NCI-H1105 (cell line): ENCODE measurements around the gene UBL4B.
"Not testable (repeated sequence)": the region's sequence is repeated elsewhere in the genome, so short reads cannot be mapped to it uniquely, and the experiment has no call there.

Experiments used
- DNase-seq: peaks from one replicate; lab custom pipeline; 2025; lab: John Stamatoyannopoulos, UW

Gene UBL4B, protein sequence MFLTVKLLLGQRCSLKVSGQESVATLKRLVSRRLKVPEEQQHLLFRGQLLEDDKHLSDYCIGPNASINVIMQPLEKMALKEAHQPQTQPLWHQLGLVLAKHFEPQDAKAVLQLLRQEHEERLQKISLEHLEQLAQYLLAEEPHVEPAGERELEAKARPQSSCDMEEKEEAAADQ

DNA sequence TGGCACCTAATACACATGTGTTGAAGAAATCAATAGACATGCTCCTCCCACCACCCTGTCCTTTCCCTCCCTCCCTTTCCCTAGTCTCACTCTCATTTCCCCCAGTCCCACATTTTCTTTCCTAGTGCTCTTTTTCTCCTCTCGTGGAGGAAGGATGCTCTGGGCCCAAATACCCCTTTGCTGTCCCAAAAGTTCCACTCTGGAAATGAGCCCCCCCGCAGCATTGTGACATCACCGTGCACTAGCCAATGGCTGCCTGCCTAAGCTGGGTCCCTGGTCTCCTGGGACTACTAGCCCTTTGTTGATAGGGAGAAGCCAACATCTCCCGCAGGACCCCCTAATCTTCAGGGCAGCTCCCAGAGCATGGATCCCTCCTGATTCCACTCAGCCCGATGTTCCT lies at the start of gene UBL4B:
Gene UBL4B, plus strand, starts transcription at position 301 of the 400 bp plus-strand sequence. Its CDS starts 92 bp downstream, at position 393.
- DNase-seq = no peak

DNA sequence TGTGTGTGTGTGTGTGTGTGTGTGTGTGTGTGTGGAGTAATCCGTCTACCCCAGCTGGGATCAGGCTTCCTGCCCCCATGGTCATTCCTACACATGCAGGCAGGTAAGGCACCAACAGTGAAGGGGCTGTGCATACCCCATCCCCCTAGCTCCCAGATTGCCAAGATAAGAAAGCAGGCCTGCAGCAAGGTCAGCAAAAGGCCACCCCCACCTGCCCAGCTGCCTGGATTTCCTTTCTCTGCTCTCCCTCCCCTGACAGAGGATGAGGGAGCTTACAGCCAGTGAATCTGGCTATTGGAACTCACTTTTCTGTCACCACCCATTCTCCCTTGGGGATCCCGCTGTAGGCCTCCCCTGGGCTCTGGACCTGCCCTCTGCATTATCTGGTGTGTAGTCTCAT lies 49.6 kb upstream of the UBL4B start:
- DNase-seq = no peak

- no peak for DNase-seq
Observed at GRCh38 chr1:110063781-110064180, 48.5 kb upstream of the UBL4B start.

- DNase-seq = no peak
Observed at GRCh38 chr1:110064576-110065337, 47.5 kb upstream of the UBL4B start.

DNA sequence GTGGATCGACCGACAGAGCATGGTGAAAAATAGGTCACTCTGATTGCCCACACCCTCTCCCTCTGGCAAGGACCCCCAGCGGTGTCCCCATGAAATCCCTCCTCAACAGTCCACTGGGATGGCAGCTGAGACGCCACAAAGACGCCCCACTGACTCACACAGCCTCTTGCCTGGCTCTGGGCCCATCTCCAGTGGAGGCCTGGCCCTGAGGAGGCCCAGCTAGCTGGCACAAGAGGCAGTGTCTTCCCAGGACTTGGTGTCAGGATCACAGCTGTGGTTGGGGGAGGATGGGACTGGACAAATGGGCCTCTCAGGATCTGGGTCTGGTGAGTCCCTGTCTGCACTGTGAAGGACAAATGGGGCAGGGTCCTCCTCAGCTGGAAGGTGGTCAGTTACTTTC lies 46.4 kb upstream of the UBL4B start:
- DNase-seq = no peak

DNA sequence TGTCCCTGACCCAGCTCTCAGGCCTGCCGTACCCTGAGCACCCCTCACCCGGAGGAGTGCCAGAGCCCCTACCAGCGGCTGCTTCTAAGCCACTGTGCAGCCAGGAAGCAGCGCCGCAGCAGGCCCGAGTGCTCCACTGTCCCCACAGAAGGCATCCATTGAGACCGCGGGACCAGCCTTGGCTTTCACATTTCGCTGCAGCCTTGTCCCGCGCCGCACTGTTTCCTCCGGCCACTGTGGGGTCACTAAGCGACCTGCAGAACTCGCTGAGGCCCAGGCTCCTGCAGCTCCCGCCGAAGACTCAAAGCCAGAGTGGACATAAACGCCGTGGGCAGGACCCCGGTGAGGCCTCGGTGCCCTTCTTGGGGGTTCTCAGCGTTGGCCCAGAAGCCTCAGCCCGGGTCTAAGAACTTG lies 44.8 kb upstream of the UBL4B start:
- DNase-seq = no peak

- no peak for DNase-seq
Observed at GRCh38 chr1:110067893-110068645, 44.2 kb upstream of the UBL4B start.

- no peak for DNase-seq
Observed at GRCh38 chr1:110068646-110069403, 43.4 kb upstream of the UBL4B start.

DNA sequence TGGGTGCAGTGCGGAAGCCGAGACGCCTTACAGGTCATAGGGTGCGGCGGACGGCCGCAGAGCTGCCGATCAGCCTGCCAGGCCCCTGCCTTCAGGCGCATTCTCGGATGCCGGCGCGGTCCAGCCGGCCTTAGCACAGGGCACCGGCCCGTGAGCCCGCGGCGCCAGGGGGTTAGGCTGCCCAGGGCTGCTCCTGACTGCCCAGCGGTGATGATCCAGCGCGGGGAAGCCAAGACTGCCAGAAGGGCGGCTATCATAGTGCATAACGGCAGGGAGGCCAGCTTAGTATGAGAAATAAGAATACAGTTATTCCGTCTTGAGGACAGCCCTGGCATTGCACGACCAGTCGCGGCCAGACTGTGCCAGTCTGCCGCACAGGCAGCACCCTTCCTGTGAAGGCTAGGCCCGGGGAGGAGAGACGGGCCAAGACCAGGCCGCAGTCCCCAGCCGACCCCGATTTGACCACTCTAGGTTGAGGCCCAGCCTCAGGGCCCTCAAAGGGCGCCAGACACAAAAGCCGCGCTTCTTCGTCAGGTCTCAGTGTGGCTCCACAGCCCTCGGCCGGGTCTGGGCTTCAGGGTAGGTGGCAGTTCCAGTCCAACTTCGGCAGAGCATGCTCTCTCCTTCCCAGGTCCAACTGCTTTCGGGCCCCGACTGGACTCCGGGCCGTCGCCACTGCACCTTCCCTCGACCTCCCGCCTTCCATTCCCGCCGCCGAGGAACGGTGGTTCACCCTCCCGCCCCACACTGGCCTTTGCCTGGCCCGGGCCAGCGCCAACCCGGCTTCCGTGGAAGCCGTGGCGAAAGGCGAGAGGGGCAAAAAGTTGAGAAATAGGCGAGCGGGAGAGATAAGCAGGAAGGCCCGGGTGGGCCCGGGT lies 42.6 kb upstream of the UBL4B start:
- no peak for DNase-seq

- no peak for DNase-seq
Observed at GRCh38 chr1:110070282-110070669, 42.0 kb upstream of the UBL4B start.

- DNase-seq = no peak
Observed at GRCh38 chr1:110070671-110071242, 41.5 kb upstream of the UBL4B start, which contains the start of gene ALX3. Gene ALX3 (minus strand): TSS chr1:110070672. CDS start chr1:110070612, 60 bp downstream.

- no peak for DNase-seq
Observed at GRCh38 chr1:110074166-110074565, 38.1 kb upstream of the UBL4B start.

DNA sequence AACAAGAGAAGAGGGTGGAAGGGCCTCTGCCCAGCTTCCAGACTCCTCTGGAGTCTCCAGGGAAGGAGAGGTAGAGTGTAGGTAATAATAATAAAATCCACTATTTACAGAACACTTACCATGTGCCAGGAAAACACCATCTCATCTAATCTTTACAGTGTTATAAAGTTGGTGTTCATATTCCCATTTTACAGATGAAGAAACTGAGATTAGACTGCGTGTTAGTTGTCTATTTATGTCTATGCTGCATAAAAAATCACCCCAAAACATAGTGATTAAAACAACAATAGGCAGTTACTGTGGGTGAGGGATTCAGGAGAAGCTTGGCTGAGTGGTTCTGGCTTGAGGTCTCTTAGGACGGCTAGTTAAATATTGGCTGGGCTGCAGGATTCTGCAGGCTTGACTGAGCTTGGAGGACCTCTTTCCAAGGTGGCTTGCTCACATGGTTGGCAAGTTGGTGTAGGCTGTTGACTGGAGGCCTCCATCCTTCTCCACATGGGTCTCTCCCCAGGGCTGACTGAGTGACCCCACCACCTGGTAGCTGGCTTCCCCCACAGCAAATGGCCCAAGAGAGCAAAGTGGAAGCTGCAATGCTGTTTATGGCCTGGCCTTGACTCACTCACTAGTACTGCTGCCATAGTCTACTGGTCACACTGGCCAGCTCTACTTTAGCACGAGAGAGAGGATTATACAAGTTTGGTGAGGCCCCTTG lies 35.3 kb upstream of the UBL4B start:
- no peak for DNase-seq

GRCh38 chr1:110079995-110080394 lies 32.2 kb upstream of the UBL4B start:
- not testable (repeated sequence) for DNase-seq

DNA sequence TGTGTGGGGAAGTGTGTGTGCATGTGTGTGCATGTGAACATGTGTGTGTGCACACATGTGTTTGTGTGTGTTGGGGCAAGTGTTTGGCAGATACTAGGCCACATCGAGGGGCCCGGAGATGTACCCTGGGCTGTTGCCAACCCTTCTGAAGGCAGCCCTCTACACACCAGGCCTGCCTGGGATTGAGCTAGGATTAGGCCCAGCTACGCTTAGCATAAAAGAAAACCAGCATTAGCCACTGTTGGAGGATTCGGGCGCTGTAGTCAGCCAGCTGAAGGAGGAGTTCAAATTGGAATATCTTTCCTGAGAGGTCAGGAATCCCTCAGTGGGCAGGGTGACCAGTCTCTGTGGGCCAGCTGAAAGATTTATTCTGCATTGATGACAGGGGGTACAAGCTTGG lies 31.2 kb upstream of the UBL4B start:
- no peak for DNase-seq

DNA sequence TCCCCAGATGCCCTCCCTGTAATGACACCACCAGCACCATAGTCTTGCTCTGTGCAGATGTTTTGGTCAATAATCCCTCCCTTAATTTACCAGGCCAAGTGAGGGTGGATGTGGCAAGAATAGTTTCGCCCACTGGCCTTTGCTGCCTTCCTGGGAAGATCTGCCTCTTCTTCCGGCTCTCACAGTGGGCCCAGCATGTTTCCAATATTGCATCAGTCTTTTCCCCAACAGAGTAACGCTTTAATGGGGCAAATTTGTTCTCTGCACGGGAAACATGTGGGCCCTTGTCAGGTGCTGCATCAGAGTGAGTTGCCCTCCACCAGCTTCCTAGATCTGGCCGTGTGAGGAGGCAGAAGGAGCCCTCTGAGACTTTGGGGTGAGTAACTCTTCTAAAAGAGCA lies 29.8 kb upstream of the UBL4B start:
- DNase-seq = no peak

- DNase-seq = no peak
Observed at GRCh38 chr1:110083061-110083865, 29.0 kb upstream of the UBL4B start.

- no peak for DNase-seq
Observed at GRCh38 chr1:110083866-110084226, 28.4 kb upstream of the UBL4B start.
